Suprapubic skin (tissue), 4 donors: Measurements from ENCODE around the gene CD99L2. TPM values are rescaled to one million over a fixed set of nuclear protein-coding genes. Genes with fewer than 3 reads are reported as not detected.

Source experiments
- DNase-seq, 2 donors: peaks; one replicate each; pipeline ENCODE4 v3.0.0-alpha.2; 2019; ENCODE audit warnings: low spot score in 2 of 2
- H3K27ac ChIP-seq: fragments of 200-600 bp; sonication (generic); one replicate; pipeline ENCODE4 v1.5.1; 2019
- H3K27me3 ChIP-seq: fragments of 200-600 bp; sonication (generic); one replicate; pipeline ENCODE4 v1.5.1; 2019
- H3K36me3 ChIP-seq: fragments of 200-600 bp; sonication (generic); one replicate; pipeline ENCODE4 v1.5.1; 2019
- H3K4me1 ChIP-seq: fragments of 200-600 bp; sonication (generic); one replicate; pipeline ENCODE4 v1.5.1; 2019
- H3K4me3 ChIP-seq: fragments of 200-600 bp; sonication (generic); one replicate; pipeline ENCODE4 v1.5.1; 2019; ENCODE audit warnings: mild to moderate bottlenecking
- H3K9me3 ChIP-seq: fragments of 200-600 bp; sonication (generic); one replicate; pipeline ENCODE4 v1.5.1; 2019
- EP300 ChIP-seq: sonication (generic); formaldehyde crosslinking; IDR thresholded peaks from one replicate; pipeline ENCODE4 v1.6.1; 2017; ENCODE audit warnings: antibody characterized with exemption
- POLR2A ChIP-seq, 2 donors: fragments of 450-650 bp; IDR thresholded peaks; one replicate each; pipeline ENCODE4 v1.6.1; 2017; ENCODE audit warnings: antibody characterized with exemption in 2 of 2, mild to moderate bottlenecking in 2 of 2, moderate library complexity in 2 of 2
- POLR2AphosphoS5 ChIP-seq, 3 donors: sonication (generic); formaldehyde crosslinking; IDR thresholded peaks; one replicate each; pipeline ENCODE4 v1.6.1; 2017; ENCODE audit warnings: antibody characterized with exemption in 3 of 3
- WGBS: methylation state at CpG from one replicate; pipeline ENCODE4 v1.1.5; 2018; 5-methylcytosine and 5-hydroxymethylcytosine counted together
- total RNA-seq, 4 donors: library from RNA; depleted of rRNA; stranded (reverse); fragments of >200 nt; gene quantifications; one replicate each; pipeline ENCODE4 v1.1.0, GENCODE V29; 2016
- TF ChIP-seq, protein P1 (sequence below), 2 donors: fragments of 200-600 bp in 1 of 2; fragments of 450-650 bp in 1 of 2; sonication (generic) in 1 of 2; IDR thresholded peaks; one replicate each; pipeline ENCODE4 v1.5.1; 2016 to 2019; ENCODE audit warnings: antibody characterized with exemption in 2 of 2, mild to moderate bottlenecking in 1 of 2, moderate library complexity in 1 of 2

CD99L2 gene
- total RNA-seq, 4 donors from 2014 or later: 12.6 to 24.5 (median 18.7) TPM

DNA sequence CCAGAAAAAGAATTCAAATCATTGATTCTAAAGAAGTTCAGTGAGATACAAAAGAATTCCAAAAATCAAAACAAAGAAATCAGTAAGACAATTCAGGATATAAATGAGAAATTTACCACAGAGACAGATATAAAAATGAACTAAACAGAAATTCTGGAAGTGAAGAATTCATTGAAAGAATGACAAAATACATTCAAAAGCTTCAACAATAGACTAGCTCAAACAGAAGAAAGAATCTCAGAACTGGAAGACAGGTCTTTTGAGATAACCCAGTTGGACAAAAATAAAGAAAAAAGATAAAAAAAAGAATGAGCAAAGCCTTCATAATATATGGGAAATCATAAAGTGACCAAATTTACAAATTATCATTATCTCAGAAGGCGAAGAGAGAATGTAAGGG is 41.7 kb downstream of the CD99L2 start:
- TF ChIP-seq POLR2AphosphoS5 (IDR thresholded peaks at IDR 0.05) (no peak), POLR2A (IDR thresholded peaks at IDR 0.05) (no peak), EP300 (no peak)
- TF ChIP-seq, protein P1, sequence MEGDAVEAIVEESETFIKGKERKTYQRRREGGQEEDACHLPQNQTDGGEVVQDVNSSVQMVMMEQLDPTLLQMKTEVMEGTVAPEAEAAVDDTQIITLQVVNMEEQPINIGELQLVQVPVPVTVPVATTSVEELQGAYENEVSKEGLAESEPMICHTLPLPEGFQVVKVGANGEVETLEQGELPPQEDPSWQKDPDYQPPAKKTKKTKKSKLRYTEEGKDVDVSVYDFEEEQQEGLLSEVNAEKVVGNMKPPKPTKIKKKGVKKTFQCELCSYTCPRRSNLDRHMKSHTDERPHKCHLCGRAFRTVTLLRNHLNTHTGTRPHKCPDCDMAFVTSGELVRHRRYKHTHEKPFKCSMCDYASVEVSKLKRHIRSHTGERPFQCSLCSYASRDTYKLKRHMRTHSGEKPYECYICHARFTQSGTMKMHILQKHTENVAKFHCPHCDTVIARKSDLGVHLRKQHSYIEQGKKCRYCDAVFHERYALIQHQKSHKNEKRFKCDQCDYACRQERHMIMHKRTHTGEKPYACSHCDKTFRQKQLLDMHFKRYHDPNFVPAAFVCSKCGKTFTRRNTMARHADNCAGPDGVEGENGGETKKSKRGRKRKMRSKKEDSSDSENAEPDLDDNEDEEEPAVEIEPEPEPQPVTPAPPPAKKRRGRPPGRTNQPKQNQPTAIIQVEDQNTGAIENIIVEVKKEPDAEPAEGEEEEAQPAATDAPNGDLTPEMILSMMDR (IDR thresholded peaks at IDR 0.05): no peak
- H3K4me3 ChIP-seq: no peak overlapping the region
- no peak overlapping the region for H3K27ac ChIP-seq
- no peaks in the 10 kb centered on the region for H3K9me3 ChIP-seq
- DNase-seq: no peak
- H3K36me3 ChIP-seq: no peaks in the 10 kb centered on the region
- WGBS: 53% methylated on average over 1 of the region's 1 CpG
- no peaks in the 10 kb centered on the region for H3K27me3 ChIP-seq
- H3K4me1 ChIP-seq: no peaks in the 10 kb centered on the region

DNA sequence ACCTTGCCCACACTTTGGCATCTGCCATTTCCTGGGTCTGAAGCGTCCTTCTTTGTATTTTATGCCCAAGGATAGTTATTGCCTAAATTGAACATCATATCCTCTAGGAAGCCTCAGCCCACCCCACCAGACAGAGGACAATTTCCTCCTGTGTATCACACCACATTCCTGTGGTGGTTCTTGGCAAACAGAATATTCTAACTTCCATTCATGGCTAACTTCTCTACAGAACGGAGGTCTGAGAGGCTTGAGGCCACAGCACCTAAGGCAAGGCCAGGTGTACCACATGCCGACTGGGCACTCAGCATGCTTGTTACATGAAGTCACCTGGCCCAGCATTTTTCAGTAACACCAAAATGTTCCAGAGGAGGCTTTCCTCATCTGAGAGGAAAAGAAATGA is 42.4 kb downstream of the CD99L2 start:
- WGBS: 84% methylated on average over 3 of the region's 3 CpGs
- no peaks in the 10 kb centered on the region for H3K27me3 ChIP-seq
- no peak overlapping the region for H3K27ac ChIP-seq
- no peak for DNase-seq
- no peak overlapping the region for H3K4me3 ChIP-seq
- TF ChIP-seq EP300: no peak
- TF ChIP-seq POLR2AphosphoS5 (IDR thresholded peaks at IDR 0.05): no peak
- no peaks in the 10 kb centered on the region for H3K9me3 ChIP-seq
- no peaks in the 10 kb centered on the region for H3K36me3 ChIP-seq
- H3K4me1 ChIP-seq: no peaks in the 10 kb centered on the region

GRCh38 chrX:150854856-150855255 is 43.6 kb downstream of the CD99L2 start:
- no peak overlapping the region for H3K27ac ChIP-seq
- no peaks in the 10 kb centered on the region for H3K9me3 ChIP-seq
- no peaks in the 10 kb centered on the region for H3K27me3 ChIP-seq
- H3K4me3 ChIP-seq: no peak overlapping the region
- no peak for DNase-seq
- H3K4me1 ChIP-seq: peaks cover 3% of the 10 kb centered on the region
- WGBS: 65% methylated on average over 2 of the region's 2 CpGs
- H3K36me3 ChIP-seq: no peaks in the 10 kb centered on the region
- TF ChIP-seq POLR2A (IDR thresholded peaks at IDR 0.05) (no peak), POLR2AphosphoS5 (IDR thresholded peaks at IDR 0.05) (no peak), EP300 (no peak)
- TF ChIP-seq, protein P1 (IDR thresholded peaks at IDR 0.05): no peak

DNA sequence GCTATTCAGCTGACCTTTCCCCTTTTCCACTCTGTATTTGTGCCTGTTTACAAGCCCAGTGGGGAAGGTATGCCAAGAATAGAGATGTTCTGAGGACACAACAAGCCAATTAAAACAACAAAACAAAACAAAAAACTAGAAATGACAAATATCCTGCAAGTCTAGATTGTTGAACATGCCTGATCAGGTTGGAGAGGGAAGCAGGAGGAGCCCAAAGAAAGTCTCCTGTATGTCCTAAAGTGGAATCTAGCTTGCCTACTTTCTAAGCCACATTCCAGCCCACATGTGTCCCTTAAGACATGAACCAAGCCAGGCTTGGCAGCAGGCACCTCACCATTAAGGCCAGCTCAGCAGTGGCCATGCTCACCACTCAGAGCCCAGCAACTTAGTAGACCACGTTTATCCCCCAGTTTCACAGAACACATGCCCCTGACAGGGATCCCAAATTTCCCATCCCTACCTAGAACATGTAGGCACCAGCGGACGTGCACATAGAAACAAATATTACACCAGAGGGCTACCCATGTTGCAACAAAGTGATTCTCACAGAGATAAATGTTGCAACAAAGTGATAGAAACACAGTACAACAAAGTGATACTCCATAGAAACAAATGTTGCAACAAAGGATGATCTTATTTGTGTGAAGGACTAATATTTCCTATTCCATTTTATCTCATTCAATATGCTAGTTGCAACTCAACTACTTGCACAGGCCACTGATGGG is 48.3 kb downstream of the CD99L2 start:
- no peaks in the 10 kb centered on the region for H3K36me3 ChIP-seq
- no peaks in the 10 kb centered on the region for H3K9me3 ChIP-seq
- peaks cover 3% of the 10 kb centered on the region for H3K4me1 ChIP-seq
- WGBS: 72% methylated on average over 2 of the region's 3 CpGs
- TF ChIP-seq, protein P1 (IDR thresholded peaks at IDR 0.05): no peak
- TF ChIP-seq POLR2A (IDR thresholded peaks at IDR 0.05) (no peak), POLR2AphosphoS5 (IDR thresholded peaks at IDR 0.05) (no peak), EP300 (no peak)
- H3K27ac ChIP-seq: peak overlapping the region; percentile 56
- H3K4me3 ChIP-seq: no peak overlapping the region
- H3K27me3 ChIP-seq: no peaks in the 10 kb centered on the region
- DNase-seq: no peak

DNA sequence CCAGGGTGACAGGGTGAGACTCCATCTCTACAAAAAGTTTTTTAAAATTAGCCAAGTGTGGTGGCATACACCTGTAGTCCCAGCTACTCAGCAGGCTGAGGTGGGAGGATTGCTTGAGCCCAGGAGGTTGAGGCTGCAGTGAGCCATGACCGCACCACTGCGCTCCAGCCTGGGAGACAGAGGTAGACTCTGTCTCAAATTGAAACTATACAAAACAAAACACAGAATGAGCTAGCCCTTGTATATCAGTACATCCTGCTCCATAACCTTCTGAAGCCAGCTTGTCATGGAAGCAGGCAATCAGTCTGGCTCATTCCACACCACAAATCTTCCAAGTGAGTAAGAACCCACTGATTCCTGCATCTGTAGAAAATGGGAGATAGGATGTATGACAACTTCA is 49.0 kb downstream of the CD99L2 start:
- DNase-seq: no peak
- TF ChIP-seq, protein P1 (IDR thresholded peaks at IDR 0.05): no peak
- TF ChIP-seq POLR2A (IDR thresholded peaks at IDR 0.05) (no peak), EP300 (no peak), POLR2AphosphoS5 (IDR thresholded peaks at IDR 0.05) (no peak)

More for the DNA sequence above, 49.0 kb downstream of the CD99L2 start:
- no peak overlapping the region for H3K4me3 ChIP-seq
- peak overlapping the region; percentile 56 for H3K27ac ChIP-seq
- no peaks in the 10 kb centered on the region for H3K27me3 ChIP-seq
- H3K9me3 ChIP-seq: no peaks in the 10 kb centered on the region
- 100% methylated on average over 2 of the region's 2 CpGs for WGBS
- H3K36me3 ChIP-seq: no peaks in the 10 kb centered on the region
- peaks cover 3% of the 10 kb centered on the region for H3K4me1 ChIP-seq
